Measurements from ENCODE around the gene ME2.
A peak's percentile ranks its signal among the peaks of the same experiment; 100 is the strongest.

Gene ME2

GRCh38 chr18:50896093-50896492 is 17.2 kb downstream of the ME2 start:
- TF ChIP-seq CTCF (IDR thresholded peaks at IDR 0.05; ENCODE audit: insufficient read depth, missing control alignments): no peak
- FAIRE-seq (no peak), DNase-seq (ENCODE audit: insufficient read length, low spot score) (no peak)

GRCh38 chr18:50898919-50899318 is 20.0 kb downstream of the ME2 start:
- no peak for DNase-seq (ENCODE audit: insufficient read length, low spot score)
- no peak for TF ChIP-seq CTCF (IDR thresholded peaks at IDR 0.05; ENCODE audit: insufficient read depth, missing control alignments)
- FAIRE-seq: no peak

GRCh38 chr18:50902797-50903196 is 23.9 kb downstream of the ME2 start:
- no peak for DNase-seq (ENCODE audit: insufficient read length, low spot score)
- no peak for TF ChIP-seq CTCF (IDR thresholded peaks at IDR 0.05; ENCODE audit: insufficient read depth, missing control alignments)

GRCh38 chr18:50906843-50907242 is 27.9 kb downstream of the ME2 start:
- no peak for DNase-seq (ENCODE audit: insufficient read length, low spot score)
- TF ChIP-seq CTCF (IDR thresholded peaks at IDR 0.05; ENCODE audit: insufficient read depth, missing control alignments): no peak
- no peak for FAIRE-seq

More at GRCh38 chr18:50902797-50903196, 23.9 kb downstream of the ME2 start:
- FAIRE-seq: no peak

GRCh38 chr18:50909261-50909660 is 30.3 kb downstream of the ME2 start:
- FAIRE-seq (peak; percentile 32), DNase-seq (ENCODE audit: insufficient read length, low spot score) (no peak)
- TF ChIP-seq CTCF (IDR thresholded peaks at IDR 0.05; ENCODE audit: insufficient read depth, missing control alignments): no peak

GRCh38 chr18:50911006-50911405 is 32.1 kb downstream of the ME2 start:
- no peak for TF ChIP-seq CTCF (IDR thresholded peaks at IDR 0.05; ENCODE audit: insufficient read depth, missing control alignments)
- FAIRE-seq (no peak), DNase-seq (ENCODE audit: insufficient read length, low spot score) (no peak)

- FAIRE-seq: no peak
Measured at GRCh38 chr18:50917021-50917420, 38.1 kb downstream of the ME2 start.

More at GRCh38 chr18:50917021-50917420, 38.1 kb downstream of the ME2 start:
- TF ChIP-seq CTCF (IDR thresholded peaks at IDR 0.05; ENCODE audit: insufficient read depth, missing control alignments): no peak
- DNase-seq (ENCODE audit: insufficient read length, low spot score): no peak
